Progenitor cell of endocrine pancreas (in vitro differentiated cells): ENCODE data around the gene NGFR. TPM values are rescaled to one million over a fixed set of nuclear protein-coding genes. Genes with fewer than 3 reads are reported as not detected.
A peak's percentile ranks its signal among the peaks of the same experiment; 100 is the strongest.

Experiments
- DNase-seq: peaks from one replicate; pipeline ENCODE4 v3.0.0; 2021; ENCODE audit warnings: low spot score; ENCODE audit not compliant: unreplicated experiment
- H3K27ac Mint-ChIP-seq: 2 replicates; pipeline ENCODE4 v1.8.0; 2021; ENCODE audit warnings: mild to moderate bottlenecking, moderate library complexity, mixed read lengths
- H3K27me3 Mint-ChIP-seq: 2 replicates; pipeline ENCODE4 v1.8.0; 2021; ENCODE audit warnings: mixed read lengths
- H3K36me3 Mint-ChIP-seq: 2 replicates; pipeline ENCODE4 v1.8.0; 2022; ENCODE audit warnings: mixed read lengths; ENCODE audit not compliant: insufficient read depth
- H3K4me1 Mint-ChIP-seq: 2 replicates; pipeline ENCODE4 v1.8.0; 2021; ENCODE audit warnings: low read depth, mixed read lengths
- H3K4me3 Mint-ChIP-seq: 2 replicates; pipeline ENCODE4 v1.8.0; 2021; ENCODE audit warnings: low read depth, mild to moderate bottlenecking, moderate library complexity, mixed read lengths
- H3K9me3 Mint-ChIP-seq: 2 replicates; pipeline ENCODE4 v1.8.0; 2021; ENCODE audit warnings: low read depth, mixed read lengths
- total RNA-seq: library from RNA; stranded (reverse); gene quantifications from 2 replicates; pipeline ENCODE4 v1.2.1, GENCODE V29; 2021
- TF ChIP-seq, protein P1 (sequence below): fragments of 200-600 bp; sonication (generic); IDR thresholded peaks from one replicate; pipeline ENCODE4 v1.5.0; 2021; ENCODE audit warnings: antibody characterized with exemption, mild to moderate bottlenecking; ENCODE audit not compliant: unreplicated experiment

The NGFR gene
- total RNA-seq, 1 donor from 2014 or later, result 2.7 TPM

DNA sequence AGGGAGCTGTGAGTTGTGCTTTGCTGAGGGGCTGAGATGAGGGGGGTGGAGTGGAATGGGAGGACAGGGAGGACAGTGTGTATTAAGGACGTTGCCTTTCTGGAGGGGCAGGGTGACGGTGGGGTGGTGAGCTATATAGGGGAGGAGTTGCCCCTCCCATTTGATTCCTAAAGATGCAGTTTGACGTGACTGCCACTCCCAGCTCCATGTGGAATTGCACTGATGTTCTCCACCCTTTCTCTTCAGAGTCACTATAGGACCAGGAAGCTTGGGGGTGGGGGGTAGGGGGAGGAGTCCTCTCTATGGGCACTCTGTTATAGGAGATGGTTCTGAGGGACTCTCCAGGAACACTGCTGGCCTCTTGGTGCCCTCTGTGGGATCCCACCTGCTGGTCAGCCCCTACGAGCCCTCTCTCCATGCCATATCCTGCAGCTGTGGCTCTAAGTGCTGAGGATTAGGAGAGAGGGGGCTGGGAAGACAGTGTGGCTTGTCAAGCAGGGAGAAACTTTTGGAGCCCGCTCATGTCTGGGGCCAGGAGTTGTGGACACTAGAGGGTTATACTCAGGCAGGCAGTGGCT, 3.8 kb upstream of the NGFR start:
- H3K27ac Mint-ChIP-seq, result no peak overlapping the region
- no peak for DNase-seq
- H3K27me3 Mint-ChIP-seq, result peaks cover 74% of the 10 kb centered on the region
- no peaks in the 10 kb centered on the region for H3K4me1 Mint-ChIP-seq
- TF ChIP-seq, protein P1, sequence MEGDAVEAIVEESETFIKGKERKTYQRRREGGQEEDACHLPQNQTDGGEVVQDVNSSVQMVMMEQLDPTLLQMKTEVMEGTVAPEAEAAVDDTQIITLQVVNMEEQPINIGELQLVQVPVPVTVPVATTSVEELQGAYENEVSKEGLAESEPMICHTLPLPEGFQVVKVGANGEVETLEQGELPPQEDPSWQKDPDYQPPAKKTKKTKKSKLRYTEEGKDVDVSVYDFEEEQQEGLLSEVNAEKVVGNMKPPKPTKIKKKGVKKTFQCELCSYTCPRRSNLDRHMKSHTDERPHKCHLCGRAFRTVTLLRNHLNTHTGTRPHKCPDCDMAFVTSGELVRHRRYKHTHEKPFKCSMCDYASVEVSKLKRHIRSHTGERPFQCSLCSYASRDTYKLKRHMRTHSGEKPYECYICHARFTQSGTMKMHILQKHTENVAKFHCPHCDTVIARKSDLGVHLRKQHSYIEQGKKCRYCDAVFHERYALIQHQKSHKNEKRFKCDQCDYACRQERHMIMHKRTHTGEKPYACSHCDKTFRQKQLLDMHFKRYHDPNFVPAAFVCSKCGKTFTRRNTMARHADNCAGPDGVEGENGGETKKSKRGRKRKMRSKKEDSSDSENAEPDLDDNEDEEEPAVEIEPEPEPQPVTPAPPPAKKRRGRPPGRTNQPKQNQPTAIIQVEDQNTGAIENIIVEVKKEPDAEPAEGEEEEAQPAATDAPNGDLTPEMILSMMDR, result no peak
- no peak overlapping the region for H3K4me3 Mint-ChIP-seq
- no peaks in the 10 kb centered on the region for H3K36me3 Mint-ChIP-seq
- H3K9me3 Mint-ChIP-seq, result no peaks in the 10 kb centered on the region

DNA sequence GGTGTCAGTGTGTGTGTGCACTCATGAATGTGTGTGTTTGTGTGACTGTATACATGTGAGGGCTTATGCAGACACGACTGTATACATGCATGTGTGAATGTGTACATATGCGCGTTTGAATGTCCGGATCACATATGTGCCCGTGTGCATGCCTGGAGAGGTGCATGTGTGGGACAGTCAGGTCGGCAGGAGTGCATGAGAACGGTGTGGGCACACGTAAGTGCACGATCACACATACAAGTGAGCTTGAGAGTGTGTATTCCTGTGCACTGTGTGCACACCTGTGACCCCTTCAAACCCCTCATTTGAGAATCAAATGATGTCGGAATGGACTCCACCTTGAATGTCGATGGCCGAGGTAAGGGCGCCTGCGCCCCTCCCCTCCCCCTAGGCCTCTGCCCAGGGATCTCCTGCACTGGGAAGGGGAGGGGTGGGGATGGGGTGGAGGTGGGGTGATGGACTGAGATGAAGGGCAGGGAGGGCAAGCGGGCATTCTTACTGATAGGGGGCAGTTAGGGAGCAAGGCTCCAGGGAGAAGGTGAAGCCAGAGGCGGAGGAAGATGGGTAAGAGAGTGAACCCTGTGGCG, 601 bp upstream of the NGFR start:
- Mint-ChIP-seq H3K9me3 (no peaks in the 10 kb centered on the region), H3K4me3 (no peak overlapping the region), H3K36me3 (no peaks in the 10 kb centered on the region), H3K27ac (no peak overlapping the region), H3K27me3 (peaks cover 83% of the 10 kb centered on the region), H3K4me1 (peaks cover 6% of the 10 kb centered on the region)
- no peak for DNase-seq
- TF ChIP-seq, protein P1, result no peak

DNA sequence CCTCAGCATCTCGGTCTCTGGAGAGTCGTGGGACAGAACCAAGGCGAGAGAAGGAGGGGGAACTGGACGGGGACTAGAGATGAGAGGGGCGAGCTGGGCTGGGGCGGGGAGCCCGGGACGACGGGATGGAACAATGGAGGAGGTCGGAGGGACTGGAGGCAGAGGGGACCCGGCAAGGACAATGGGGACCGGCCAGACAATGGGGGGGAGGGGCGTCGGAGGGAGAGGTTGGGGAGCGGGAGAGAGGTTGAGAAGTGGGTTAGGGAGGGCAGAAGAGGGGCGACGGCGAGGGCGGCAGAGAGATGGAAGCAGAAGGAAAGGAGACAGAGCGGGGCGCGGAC, 719 bp downstream of the NGFR start:
- TF ChIP-seq, protein P1, result no peak

DNA sequence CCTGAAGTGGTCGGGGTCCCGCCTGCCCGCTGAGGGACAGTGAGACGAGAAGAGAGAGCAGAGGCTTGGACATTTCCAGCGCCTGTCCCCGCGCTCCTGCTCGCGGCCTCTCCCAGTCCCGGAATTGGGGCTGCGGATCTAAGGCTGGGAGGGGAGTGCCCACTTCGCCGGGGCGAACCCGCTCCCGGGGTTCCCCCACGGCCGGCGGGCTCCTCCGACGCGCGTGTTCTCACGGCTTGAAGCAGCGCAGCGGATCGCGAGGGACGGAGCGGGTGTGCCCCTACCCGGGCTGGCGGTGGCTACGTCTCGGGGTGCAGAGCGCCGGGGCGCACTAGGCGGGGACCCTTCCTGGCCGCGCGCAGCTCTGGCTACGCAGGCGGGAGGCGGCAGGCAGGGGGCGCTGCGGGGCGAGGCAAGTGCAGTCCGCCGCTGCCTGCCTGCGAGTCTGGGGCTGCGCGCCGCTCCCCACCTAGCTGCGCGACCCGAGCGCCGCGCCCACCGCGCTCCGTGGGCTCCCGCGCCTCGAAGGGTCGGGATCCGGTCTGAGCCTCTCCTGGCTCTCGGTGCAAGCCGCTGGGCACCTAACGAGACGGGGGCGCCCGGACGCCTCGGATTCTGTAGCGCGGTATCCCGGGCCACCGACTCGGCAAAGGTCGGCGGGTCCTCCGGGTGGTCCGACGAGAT, 1.2 kb downstream of the NGFR start:
- TF ChIP-seq, protein P1, result peak; percentile 85
- peaks cover 84% of the 10 kb centered on the region for H3K27me3 Mint-ChIP-seq
- peak overlapping the region; percentile 62 for H3K4me3 Mint-ChIP-seq
- H3K9me3 Mint-ChIP-seq, result no peaks in the 10 kb centered on the region
- DNase-seq, result peak; percentile 81
- H3K27ac Mint-ChIP-seq, result no peak overlapping the region
- no peaks in the 10 kb centered on the region for H3K36me3 Mint-ChIP-seq
- peaks cover 6% of the 10 kb centered on the region for H3K4me1 Mint-ChIP-seq

More for the DNA sequence above, 719 bp downstream of the NGFR start:
- H3K4me1 Mint-ChIP-seq, result peaks cover 6% of the 10 kb centered on the region
- DNase-seq, result no peak
- H3K36me3 Mint-ChIP-seq, result no peaks in the 10 kb centered on the region
- H3K27ac Mint-ChIP-seq, result no peak overlapping the region
- peak overlapping the region; percentile 49 for H3K4me3 Mint-ChIP-seq
- H3K9me3 Mint-ChIP-seq, result no peaks in the 10 kb centered on the region
- peaks cover 84% of the 10 kb centered on the region for H3K27me3 Mint-ChIP-seq

DNA sequence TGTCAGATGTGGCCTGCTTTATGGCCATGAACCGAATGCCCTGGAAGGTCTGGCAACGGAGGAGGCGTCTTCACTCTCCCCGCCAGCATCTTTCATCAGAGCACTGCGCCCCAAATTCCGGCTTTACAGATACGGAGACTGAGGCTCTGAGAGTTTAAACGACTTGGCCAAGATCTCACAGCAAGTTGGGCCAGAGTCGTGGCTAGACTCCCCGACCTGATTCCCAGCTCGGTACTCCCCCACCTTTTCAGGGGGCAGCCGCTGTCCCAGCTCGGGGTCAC, 1.7 kb downstream of the NGFR start:
- no peak for DNase-seq

More for the DNA sequence above, 1.7 kb downstream of the NGFR start:
- peak overlapping the region; percentile 62 for H3K4me3 Mint-ChIP-seq
- H3K9me3 Mint-ChIP-seq, result no peaks in the 10 kb centered on the region
- peaks cover 83% of the 10 kb centered on the region for H3K27me3 Mint-ChIP-seq
- H3K27ac Mint-ChIP-seq, result no peak overlapping the region
- peaks cover 6% of the 10 kb centered on the region for H3K4me1 Mint-ChIP-seq
- TF ChIP-seq, protein P1, result no peak
- no peaks in the 10 kb centered on the region for H3K36me3 Mint-ChIP-seq
